ENCODE results near the gene NSG1. TPM values are rescaled to one million over a fixed set of nuclear protein-coding genes. Genes with fewer than 3 reads are reported as not detected.

NSG1 gene
- total and polyA plus RNA-seq, 8 donors = 1.2 to 13.6 (median 4.1) TPM; not detected in 1

- no peaks in the 10 kb centered on the region for H3K36me3 ChIP-seq
- H3K27ac ChIP-seq = no peak overlapping the region
- H3K9me3 ChIP-seq = peaks cover 0 to 6% (median 0%) of the 10 kb centered on the region in 4 donors
- TF ChIP-seq POLR2A (IDR thresholded peaks at IDR 0.05) = no peak
- intact Hi-C loops (cut with DNase I; ENCODE audit: low total_unique reads) = no loop called here
- peaks cover 0 to 23% (median 5%) of the 10 kb centered on the region in 3 donors for H3K27me3 ChIP-seq
- 69 to 74% (median 71%) methylated on average over 9 of the region's 9 CpGs for WGBS, 5 donors
- H3K4me1 ChIP-seq = no peaks in the 10 kb centered on the region
- H3K4me3 ChIP-seq = no peak overlapping the region
- no peak for DNase-seq
These were observed 22.3 kb upstream of the NSG1 start for GRCh38 chr4:4364486-4365208.

- H3K9me3 ChIP-seq = peaks cover 0 to 13% (median 6%) of the 10 kb centered on the region in 4 donors
- no peaks in the 10 kb centered on the region for H3K4me1 ChIP-seq
- H3K27ac ChIP-seq = no peak overlapping the region
- 69 to 77% (median 74%) methylated on average over 11 of the region's 11 CpGs for WGBS, 5 donors
- no peak for DNase-seq
- no peak for TF ChIP-seq POLR2A (IDR thresholded peaks at IDR 0.05)
- TF ChIP-seq CTCF (IDR thresholded peaks at IDR 0.05) = no peak
- TF ChIP-seq EP300 (IDR thresholded peaks at IDR 0.05) = no peak
- TF ChIP-seq POLR2AphosphoS5 (IDR thresholded peaks at IDR 0.05) = no peak
- peaks cover 0 to 25% (median 1%) of the 10 kb centered on the region in 3 donors for H3K27me3 ChIP-seq
- no peaks in the 10 kb centered on the region for H3K36me3 ChIP-seq
- intact Hi-C loops (cut with DNase I; ENCODE audit: low total_unique reads) = no loop called here
- H3K4me3 ChIP-seq = no peak overlapping the region
These were observed 17.9 kb upstream of the NSG1 start for GRCh38 chr4:4368809-4369580.

- no peak for DNase-seq
- H3K27ac ChIP-seq = no peak overlapping the region
- WGBS, 5 donors = 78 to 86% (median 78%) methylated on average over 6 of the region's 6 CpGs
These were observed 12.4 kb upstream of the NSG1 start for GRCh38 chr4:4374388-4375098.

GRCh38 chr4:4376074-4376473 is 10.8 kb upstream of the NSG1 start:
- no peak overlapping the region for H3K27ac ChIP-seq
- TF ChIP-seq EP300 (IDR thresholded peaks at IDR 0.05) = no peak
- TF ChIP-seq POLR2AphosphoS5 (IDR thresholded peaks at IDR 0.05) = no peak
- TF ChIP-seq POLR2A (IDR thresholded peaks at IDR 0.05) = no peak
- no peaks in the 10 kb centered on the region for H3K4me1 ChIP-seq
- H3K36me3 ChIP-seq = no peaks in the 10 kb centered on the region
- H3K27me3 ChIP-seq = peaks cover 0 to 41% (median 0%) of the 10 kb centered on the region in 3 donors
- WGBS, 5 donors = 59 to 82% (median 76%) methylated on average over 4 of the region's 4 CpGs
- H3K9me3 ChIP-seq = peaks cover 0 to 16% (median 12%) of the 10 kb centered on the region in 4 donors
- intact Hi-C loops (cut with DNase I; ENCODE audit: low total_unique reads) = no loop called here
- DNase-seq = no peak
- no peak overlapping the region for H3K4me3 ChIP-seq

More at GRCh38 chr4:4374388-4375098, 12.4 kb upstream of the NSG1 start:
- H3K36me3 ChIP-seq = no peaks in the 10 kb centered on the region
- H3K27me3 ChIP-seq = peaks cover 0 to 33% (median 0%) of the 10 kb centered on the region in 3 donors
- intact Hi-C loops (cut with DNase I; ENCODE audit: low total_unique reads) = no loop called here
- peaks cover 0 to 22% (median 13%) of the 10 kb centered on the region in 4 donors for H3K9me3 ChIP-seq
- TF ChIP-seq POLR2AphosphoS5 (IDR thresholded peaks at IDR 0.05) (no peak), EP300 (IDR thresholded peaks at IDR 0.05) (no peak), CTCF (IDR thresholded peaks at IDR 0.05) (no peak), POLR2A (IDR thresholded peaks at IDR 0.05) (no peak)
- no peaks in the 10 kb centered on the region for H3K4me1 ChIP-seq
- no peak overlapping the region for H3K4me3 ChIP-seq

- H3K27ac ChIP-seq = no peak overlapping the region
- TF ChIP-seq POLR2A (IDR thresholded peaks at IDR 0.05) (no peak), POLR2AphosphoS5 (IDR thresholded peaks at IDR 0.05) (no peak), EP300 (IDR thresholded peaks at IDR 0.05) (no peak), CTCF (IDR thresholded peaks at IDR 0.05) (no peak)
- H3K4me1 ChIP-seq = no peaks in the 10 kb centered on the region
- peaks cover 0 to 33% (median 0%) of the 10 kb centered on the region in 3 donors for H3K27me3 ChIP-seq
- no peak overlapping the region for H3K4me3 ChIP-seq
- intact Hi-C loops (cut with DNase I; ENCODE audit: low total_unique reads) = no loop called here
- H3K9me3 ChIP-seq = peaks cover 0 to 16% (median 12%) of the 10 kb centered on the region in 4 donors
- 81 to 87% (median 82%) methylated on average over 12 of the region's 12 CpGs for WGBS, 5 donors
- DNase-seq = no peak
- no peaks in the 10 kb centered on the region for H3K36me3 ChIP-seq
These were observed 9.7 kb upstream of the NSG1 start for GRCh38 chr4:4377191-4377590.
